Measurements from ENCODE around the gene PIAS1.
"Not testable (repeated sequence)": the region's sequence is repeated elsewhere in the genome, so short reads cannot be mapped to it uniquely, and the experiment has no call there.

PIAS1 gene

DNA sequence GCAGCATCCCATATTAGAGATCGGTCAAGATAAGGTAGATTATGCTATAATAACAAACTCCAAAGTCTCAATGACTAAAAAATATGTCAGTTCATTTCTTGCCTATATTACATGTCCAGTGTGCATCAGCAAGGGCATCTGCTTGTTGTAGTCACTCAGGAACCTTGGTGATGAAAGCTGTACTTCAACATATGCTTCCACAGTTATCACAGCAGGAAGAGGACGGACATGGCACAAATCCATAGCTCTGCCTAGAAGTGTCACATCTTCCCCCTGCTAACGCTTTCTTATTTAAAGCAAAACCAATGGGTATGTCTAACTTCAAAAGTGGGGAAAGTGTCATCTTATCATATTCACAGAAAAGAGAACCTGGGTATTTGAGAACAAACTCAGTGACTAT is 20.0 kb upstream of the PIAS1 start:
- FAIRE-seq (no peak), DNase-seq (ENCODE audit: low spot score) (no peak)

GRCh38 chr15:68034719-68035293 is 19.3 kb upstream of the PIAS1 start:
- no peak for FAIRE-seq
- DNase-seq (ENCODE audit: low spot score) = no peak

DNA sequence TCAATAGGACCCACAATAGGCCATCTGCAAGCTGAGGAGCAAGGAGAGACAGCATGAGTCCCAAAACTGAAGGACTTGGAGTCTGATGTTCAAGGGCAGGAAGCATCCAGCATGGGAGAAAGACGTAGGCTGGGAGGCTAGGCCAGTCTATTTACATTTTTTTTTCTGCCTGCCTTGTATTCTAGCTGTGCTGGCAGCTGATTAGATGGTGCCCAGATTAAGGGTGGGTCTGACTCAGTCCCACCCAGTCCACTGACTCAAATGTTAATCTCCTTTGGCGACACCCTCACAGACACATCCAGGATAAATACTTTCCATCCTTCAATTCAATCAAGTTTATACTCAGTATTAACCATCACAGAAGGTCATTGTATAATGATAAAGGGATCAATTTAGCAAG is 15.9 kb upstream of the PIAS1 start:
- DNase-seq (ENCODE audit: low spot score) = no peak
- FAIRE-seq = no peak

DNA sequence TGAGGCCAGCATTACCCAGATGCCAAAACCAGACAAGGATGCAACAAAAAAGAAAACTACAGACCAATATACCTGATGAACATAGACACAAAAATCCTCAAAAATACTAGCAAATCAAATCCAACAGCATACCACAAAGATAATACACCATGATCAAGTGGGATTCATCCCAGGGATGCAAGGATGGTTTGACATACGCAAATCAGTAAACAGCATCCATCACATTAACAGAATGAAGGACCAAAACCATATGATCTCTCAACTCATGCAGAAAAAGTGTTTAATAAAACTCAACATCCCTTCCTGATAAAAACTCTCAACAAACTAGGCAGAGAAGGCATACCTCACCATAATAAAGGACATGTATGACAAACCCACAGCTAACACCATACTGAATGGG is 14.0 kb upstream of the PIAS1 start:
- no peak for DNase-seq (ENCODE audit: low spot score)
- no peak for FAIRE-seq

GRCh38 chr15:68042156-68042854 is 11.8 kb upstream of the PIAS1 start:
- FAIRE-seq = no peak
- DNase-seq (ENCODE audit: low spot score) = no peak

DNA sequence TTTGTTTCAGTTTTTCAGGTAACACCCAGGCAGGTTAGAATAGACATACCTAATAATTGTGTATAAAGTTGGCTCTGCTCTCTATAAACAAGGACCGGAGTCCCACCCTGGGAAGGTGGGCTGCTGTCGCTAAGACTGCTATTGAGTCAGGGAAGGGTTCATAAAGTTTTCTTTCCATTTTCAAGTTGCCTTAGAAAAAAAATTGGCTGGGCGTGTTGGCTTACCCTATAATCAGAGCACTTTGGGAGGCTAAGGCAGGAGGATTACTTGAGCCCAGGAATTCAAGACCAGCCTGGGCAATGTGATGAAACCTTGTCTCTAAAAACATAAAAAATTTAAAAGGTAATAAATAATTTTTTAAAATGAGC is 11.3 kb upstream of the PIAS1 start:
- DNase-seq (ENCODE audit: low spot score) (no peak), FAIRE-seq (no peak)

GRCh38 chr15:68045289-68046265 is 8.5 kb upstream of the PIAS1 start:
- DNase-seq (ENCODE audit: low spot score) = no peak
- FAIRE-seq = no peak

DNA sequence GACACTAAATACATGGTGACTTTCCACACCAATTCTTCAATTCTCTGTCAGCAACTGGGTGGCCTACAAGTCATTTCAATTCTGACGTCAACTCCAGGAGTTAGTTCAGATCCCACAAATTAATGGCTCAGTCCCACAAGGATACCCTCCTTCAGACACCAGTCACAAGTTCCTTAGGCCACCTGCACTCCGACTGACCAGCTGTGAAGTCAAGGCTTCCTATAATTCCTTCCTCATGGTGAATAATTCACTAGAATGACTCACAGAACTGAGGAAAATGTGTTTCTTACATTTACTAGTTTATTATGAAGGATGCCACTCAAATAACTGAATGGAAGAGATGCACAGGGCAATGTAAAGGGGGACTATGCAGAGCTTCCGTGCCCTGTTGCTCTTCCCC is 6.3 kb upstream of the PIAS1 start:
- FAIRE-seq (peak; percentile 16), DNase-seq (ENCODE audit: low spot score) (no peak)

GRCh38 chr15:68051109-68051508 is 3.0 kb upstream of the PIAS1 start:
- FAIRE-seq (no peak), DNase-seq (ENCODE audit: low spot score) (no peak)

DNA sequence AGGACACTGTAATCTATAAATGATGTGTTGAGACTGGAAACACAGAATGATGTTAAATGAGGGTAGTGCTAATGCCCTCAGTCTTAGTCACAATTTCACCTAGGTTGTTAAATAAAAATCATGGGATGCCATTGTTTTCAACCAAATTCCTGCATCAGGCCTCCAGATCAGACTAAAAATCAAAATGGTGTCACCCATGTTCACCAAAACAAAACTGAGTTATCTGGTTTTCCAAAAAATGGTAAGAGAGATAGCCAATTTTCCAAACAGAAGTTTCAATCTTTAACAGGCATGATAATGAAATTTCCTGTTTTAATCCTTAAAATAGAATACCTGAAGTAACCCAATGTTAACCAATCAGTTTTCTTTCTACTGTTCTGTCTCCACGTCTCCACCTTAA is 2.2 kb upstream of the PIAS1 start:
- FAIRE-seq = no peak
- DNase-seq (ENCODE audit: low spot score) = no peak

- no peak for DNase-seq (ENCODE audit: low spot score)
- FAIRE-seq = no peak
Observed at GRCh38 chr15:68052431-68052830, 1.7 kb upstream of the PIAS1 start.

- FAIRE-seq (no peak), DNase-seq (ENCODE audit: low spot score) (no peak)
Observed at GRCh38 chr15:68053001-68053400, 1.1 kb upstream of the PIAS1 start.

DNA sequence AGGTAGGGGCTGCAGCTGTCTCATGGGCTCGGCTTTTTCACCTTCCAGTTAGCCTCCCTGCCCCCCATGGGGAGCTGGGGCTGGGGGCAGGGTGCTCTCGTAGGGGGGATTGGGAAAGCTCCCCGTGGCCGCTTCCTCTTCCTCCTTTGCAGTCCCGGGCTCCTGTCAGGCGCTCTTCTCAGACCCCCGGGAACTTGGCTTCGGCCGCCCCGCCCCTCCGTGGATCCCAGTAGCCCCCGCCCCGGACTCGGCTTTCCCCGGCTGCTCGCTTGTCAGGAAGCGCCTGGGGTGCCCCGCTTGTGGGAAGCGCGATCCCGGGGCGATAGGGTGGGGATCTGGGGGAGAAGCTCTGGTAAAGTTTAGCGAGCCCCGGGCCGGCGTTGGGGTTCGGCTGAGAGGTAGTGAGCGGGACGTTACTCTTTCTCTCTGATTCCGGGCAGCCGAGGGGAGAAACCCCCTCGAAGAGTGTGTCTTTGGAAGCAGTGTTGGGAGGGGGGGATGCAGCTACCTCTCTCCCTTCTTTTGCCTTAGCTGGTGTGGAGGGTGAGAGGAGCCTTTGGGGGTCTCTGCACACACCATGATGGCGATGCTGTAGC is 611 bp downstream of the PIAS1 start:
- FAIRE-seq (no peak), DNase-seq (ENCODE audit: low spot score) (no peak)

- FAIRE-seq (peak; percentile 78), DNase-seq (ENCODE audit: low spot score) (peak; percentile 63)
Observed at GRCh38 chr15:68055224-68055705, 1.1 kb downstream of the PIAS1 start.

GRCh38 chr15:68056097-68056865 is 2.2 kb downstream of the PIAS1 start:
- DNase-seq (ENCODE audit: low spot score) (no peak), FAIRE-seq (no peak)

GRCh38 chr15:68057034-68057433 is 2.9 kb downstream of the PIAS1 start:
- no peak for DNase-seq (ENCODE audit: low spot score)
- FAIRE-seq = no peak

GRCh38 chr15:68057758-68058157 is 3.6 kb downstream of the PIAS1 start:
- DNase-seq (ENCODE audit: low spot score) (no peak), FAIRE-seq (no peak)

DNA sequence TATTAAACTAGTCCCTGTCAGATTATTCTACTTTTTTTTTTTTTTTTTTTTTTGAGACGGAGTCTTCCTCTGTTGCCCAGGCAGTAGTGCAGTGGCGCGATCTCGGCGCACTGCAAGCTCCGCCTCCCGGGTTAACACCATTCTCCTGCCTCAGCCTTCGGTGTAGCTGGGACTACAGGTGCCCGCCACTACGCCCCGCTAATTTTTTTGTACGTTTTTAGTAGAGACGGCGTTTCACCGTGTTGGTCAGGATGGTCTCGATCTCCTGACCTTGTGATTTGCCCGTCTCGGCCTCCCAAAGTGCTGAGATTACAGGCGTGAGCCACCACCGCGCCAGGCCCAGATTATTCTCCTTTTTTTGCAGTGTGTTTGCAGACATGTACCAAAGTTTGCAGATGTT is 4.9 kb downstream of the PIAS1 start:
- FAIRE-seq; DNase-seq (ENCODE audit: low spot score): not testable (repeated sequence)

DNA sequence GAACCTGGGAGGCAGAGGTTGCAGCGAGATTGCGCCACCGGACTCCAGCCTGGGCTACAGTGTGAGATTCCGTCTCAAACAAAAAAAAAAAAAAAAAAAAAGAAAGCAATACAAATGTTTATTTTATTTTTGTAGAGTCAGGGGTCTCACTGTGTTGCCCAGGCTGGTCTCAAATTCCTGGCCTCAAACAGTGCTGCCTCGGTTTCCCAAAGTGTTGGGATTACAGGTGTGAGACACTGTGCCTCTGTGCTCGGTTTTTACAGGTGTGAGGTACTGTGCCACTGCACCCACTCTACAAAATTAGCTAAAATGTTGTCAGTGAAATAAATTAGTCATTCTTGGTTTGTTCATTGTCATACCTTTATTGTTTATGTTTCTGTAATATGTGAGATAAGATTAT is 5.5 kb downstream of the PIAS1 start:
- DNase-seq (ENCODE audit: low spot score) (no peak), FAIRE-seq (no peak)

GRCh38 chr15:68061171-68061570 is 7.1 kb downstream of the PIAS1 start:
- no peak for FAIRE-seq
- DNase-seq (ENCODE audit: low spot score) = no peak

DNA sequence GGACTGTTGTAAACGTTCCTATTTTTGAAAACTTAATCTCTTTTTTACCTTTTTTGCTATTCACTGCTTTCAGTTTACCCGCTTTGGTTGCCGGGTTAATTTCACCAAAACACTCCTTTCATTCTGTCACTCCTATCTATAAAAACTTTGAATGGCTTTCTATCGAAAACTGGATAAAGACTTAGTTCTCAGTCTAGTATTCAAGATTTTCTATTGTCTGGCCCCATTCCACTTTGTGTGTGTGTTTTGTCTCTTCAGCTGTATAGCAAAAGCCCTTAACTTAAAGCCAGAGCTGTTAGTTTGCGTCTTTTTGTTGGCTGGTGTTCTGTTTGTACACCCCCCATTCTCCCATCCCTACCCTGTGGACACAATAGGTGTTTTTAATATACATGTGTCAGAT is 7.5 kb downstream of the PIAS1 start:
- FAIRE-seq = no peak
- no peak for DNase-seq (ENCODE audit: low spot score)

Data from RCC 7860 (cell line).